HL-60/S4 treated with phorbol 12-myristate 13-acetate at 8.2 ng/mL for 4 days and 3 days (cell line): ENCODE results near the gene PEX5.
"Not testable (repeated sequence)": the region's sequence is repeated elsewhere in the genome, so short reads cannot be mapped to it uniquely, and the experiment has no call there.

ENCODE experiments used
- in situ Hi-C: fragments of 300-500 bp; cut with MboI; formaldehyde crosslinking; loops from 2 replicates; pipeline ENCODE4 v1.15.0; 2022; ENCODE audit warnings: low sequenced_read_pairs

PEX5 gene

DNA sequence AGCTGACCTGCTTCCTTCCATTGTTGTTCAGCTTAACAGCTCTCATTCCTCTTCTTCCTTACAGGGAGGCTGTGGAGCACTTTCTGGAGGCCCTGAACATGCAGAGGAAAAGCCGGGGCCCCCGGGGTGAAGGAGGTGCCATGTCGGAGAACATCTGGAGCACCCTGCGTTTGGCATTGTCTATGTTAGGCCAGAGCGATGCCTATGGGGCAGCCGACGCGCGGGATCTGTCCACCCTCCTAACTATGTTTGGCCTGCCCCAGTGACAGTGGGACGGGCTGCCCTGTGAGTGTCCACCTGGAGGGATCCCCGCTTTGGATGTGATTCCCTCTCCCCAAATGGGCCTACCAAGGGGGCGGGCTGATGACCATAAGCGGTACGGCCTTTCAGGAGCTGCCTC lies 20.5 kb downstream of the PEX5 start:
- in situ Hi-C loops = loop anchor here (25.0 kb wide), 1 partner anchor 427 kb away; no protein-coding TSS in a partner anchor

GRCh38 chr12:7210642-7211151 lies 21.2 kb downstream of the PEX5 start:
- in situ Hi-C loops = loop anchor here (25.0 kb wide), 1 partner anchor 427 kb away; no protein-coding TSS in a partner anchor

GRCh38 chr12:7212678-7213077 lies 23.2 kb downstream of the PEX5 start:
- in situ Hi-C loops = loop anchor here (25.0 kb wide), 1 partner anchor 425 kb away; no protein-coding TSS in a partner anchor

DNA sequence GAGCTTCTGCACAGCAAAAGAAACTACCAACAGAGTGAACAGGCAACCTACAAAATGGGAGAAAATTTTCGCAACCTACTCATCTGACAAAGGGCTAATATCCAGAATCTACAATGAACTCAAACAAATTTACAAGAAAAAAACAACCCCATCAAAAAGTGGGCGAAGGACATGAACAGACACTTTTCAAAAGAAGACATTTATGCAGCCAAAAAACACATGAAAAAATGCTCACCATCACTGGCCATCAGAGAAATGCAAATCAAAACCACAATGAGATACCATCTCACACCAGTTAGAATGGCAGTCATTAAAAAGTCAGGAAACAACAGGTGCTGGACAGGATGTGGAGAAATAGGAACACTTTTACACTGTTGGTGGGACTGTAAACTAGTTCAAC lies 24.3 kb downstream of the PEX5 start:
- in situ Hi-C loops = loop anchor here (25.0 kb wide), 1 partner anchor 424 kb away; no protein-coding TSS in a partner anchor

GRCh38 chr12:7217475-7218069 lies 28.1 kb downstream of the PEX5 start:
- in situ Hi-C loops = loop anchor here (25.0 kb wide), 1 partner anchor 420 kb away; no protein-coding TSS in a partner anchor

DNA sequence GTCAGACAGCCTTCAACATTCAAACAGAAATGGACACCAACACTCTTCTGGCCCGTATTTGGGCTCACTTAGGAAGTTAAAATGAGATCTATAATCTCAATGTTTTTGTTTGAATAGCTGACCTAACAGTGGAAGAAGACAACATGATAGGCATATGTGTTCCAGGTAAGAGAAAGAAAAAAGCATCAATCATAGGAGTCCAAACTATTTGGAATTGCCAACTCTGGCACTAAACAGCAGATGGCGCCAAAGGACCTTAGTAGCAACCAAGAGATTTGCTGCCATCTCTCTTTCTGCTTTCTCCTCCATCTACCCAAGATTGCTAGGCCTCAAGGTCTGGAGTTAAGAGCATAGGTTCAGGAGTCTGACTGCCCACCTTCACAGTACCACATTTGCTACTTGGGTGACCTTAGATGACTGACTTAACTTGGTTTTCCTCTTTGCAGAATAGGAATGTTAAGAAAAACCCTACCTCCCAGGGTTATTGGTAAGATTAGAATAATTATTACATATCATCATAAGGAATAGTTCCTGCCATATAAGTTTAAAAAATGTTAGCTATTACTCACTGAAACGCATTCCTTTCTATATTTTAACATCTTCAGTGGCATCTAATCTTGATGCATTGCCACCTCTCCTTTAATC lies 30.2 kb downstream of the PEX5 start:
- in situ Hi-C loops = loop anchor here (10.0 to 25.0 kb wide), 2 partner anchors 245 to 418 kb away; no protein-coding TSS in a partner anchor

DNA sequence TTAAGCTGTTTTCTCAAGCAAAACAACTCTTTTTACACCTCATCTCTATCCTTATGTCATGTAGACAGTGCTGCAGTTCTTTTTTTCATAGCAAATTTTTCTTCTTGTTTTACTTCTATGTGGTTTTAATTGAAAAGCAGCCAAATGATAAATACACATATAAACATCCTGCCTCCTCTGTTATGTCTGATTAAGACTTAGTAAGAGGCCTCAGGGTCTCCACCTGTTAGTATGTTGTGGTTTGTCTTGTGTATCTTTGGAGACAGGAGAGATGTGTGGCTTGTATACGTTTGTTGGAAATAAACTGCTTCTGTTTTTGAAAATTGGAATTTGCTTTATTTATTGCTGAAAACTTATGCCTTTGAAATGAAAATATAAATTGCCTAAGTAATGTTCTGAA lies 32.0 kb downstream of the PEX5 start:
- in situ Hi-C loops = loop anchor here (10.0 to 25.0 kb wide), 2 partner anchors 243 to 416 kb away; no protein-coding TSS in a partner anchor

DNA sequence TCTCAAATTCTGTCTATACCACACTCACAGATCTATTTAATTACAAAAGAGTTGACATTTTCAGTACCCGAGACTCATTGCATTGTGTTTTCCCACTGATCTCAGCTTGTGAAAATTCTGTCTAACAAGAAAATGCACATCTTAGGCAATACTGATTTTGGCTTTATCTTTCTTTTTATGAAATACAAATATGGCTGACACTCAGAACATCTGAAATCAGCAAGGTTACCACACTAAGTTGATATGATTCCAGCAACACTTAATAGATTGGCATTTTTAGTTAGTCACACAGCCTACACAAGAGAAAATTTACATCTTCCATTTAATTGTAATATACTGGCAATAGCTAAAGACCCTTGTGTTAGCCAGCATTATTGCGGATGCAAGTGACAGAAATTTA lies 40.3 kb downstream of the PEX5 start:
- in situ Hi-C loops = loop anchor here (10.0 kb wide), 1 partner anchor 235 kb away; no protein-coding TSS in a partner anchor

GRCh38 chr12:7241404-7242005 lies 52.0 kb downstream of the PEX5 start:
- in situ Hi-C loops = no loop called here

GRCh38 chr12:7242176-7243101 lies 53.0 kb downstream of the PEX5 start:
- in situ Hi-C loops = no loop called here

- in situ Hi-C loops = not testable (repeated sequence)
These were observed 62.0 kb downstream of the PEX5 start for GRCh38 chr12:7251328-7251996.

DNA sequence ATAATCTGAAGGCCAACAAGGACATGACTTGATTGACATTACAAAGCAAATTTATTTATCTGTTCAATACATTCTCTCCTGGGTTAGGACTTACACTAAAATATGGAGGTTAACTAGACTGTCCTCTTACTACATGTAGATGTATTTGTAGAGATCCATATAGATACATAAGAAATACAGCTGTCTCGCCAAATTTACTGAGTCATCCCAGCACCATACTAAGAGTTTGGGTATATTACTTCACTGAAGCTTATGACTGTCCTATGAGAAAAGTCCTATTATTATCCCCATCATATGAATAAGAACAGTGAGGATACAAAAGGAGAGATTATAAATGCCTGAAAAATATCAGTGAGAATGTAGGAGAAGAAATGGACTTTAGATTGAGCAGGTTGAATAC lies 69.6 kb downstream of the PEX5 start:
- in situ Hi-C loops = no loop called here
